GM20431 (cell line): ENCODE results near the gene TNFRSF8.

Experiments used
- in situ Hi-C: fragments of 300-500 bp; cut with MseI, MboI; formaldehyde crosslinking; loops from one replicate; pipeline ENCODE4 v1.15.0; 2020; ENCODE audit warnings: low sequenced_read_pairs; ENCODE audit not compliant: unreplicated experiment

Gene TNFRSF8

GRCh38 chr1:12082988-12083387 lies 19.9 kb downstream of the TNFRSF8 start:
- in situ Hi-C loops: no loop called here

- in situ Hi-C loops: no loop called here
Observed at GRCh38 chr1:12083766-12084165, 20.7 kb downstream of the TNFRSF8 start.

- in situ Hi-C loops: no loop called here
Observed at GRCh38 chr1:12085643-12086260, 22.6 kb downstream of the TNFRSF8 start.

GRCh38 chr1:12087797-12088314 lies 24.8 kb downstream of the TNFRSF8 start:
- in situ Hi-C loops: no loop called here

- in situ Hi-C loops: no loop called here
Observed at GRCh38 chr1:12088607-12089006, 25.5 kb downstream of the TNFRSF8 start.

GRCh38 chr1:12090326-12090725 lies 27.2 kb downstream of the TNFRSF8 start:
- in situ Hi-C loops: no loop called here

- in situ Hi-C loops: no loop called here
Observed at GRCh38 chr1:12091191-12091590, 28.1 kb downstream of the TNFRSF8 start.

GRCh38 chr1:12094180-12094579 lies 31.1 kb downstream of the TNFRSF8 start:
- in situ Hi-C loops: no loop called here

GRCh38 chr1:12095452-12096263 lies 32.6 kb downstream of the TNFRSF8 start:
- in situ Hi-C loops: no loop called here

GRCh38 chr1:12096615-12097014 lies 33.5 kb downstream of the TNFRSF8 start:
- in situ Hi-C loops: no loop called here

GRCh38 chr1:12097321-12097720 lies 34.2 kb downstream of the TNFRSF8 start:
- in situ Hi-C loops: no loop called here

GRCh38 chr1:12098786-12099185 lies 35.7 kb downstream of the TNFRSF8 start:
- in situ Hi-C loops: no loop called here

GRCh38 chr1:12099610-12100009 lies 36.5 kb downstream of the TNFRSF8 start:
- in situ Hi-C loops: loop anchor here (25.0 kb wide), 1 partner anchor 513 kb away; the partner anchor contains the start of gene DHRS3

- in situ Hi-C loops: loop anchor here (25.0 kb wide), 1 partner anchor 512 kb away; the partner anchor contains the start of gene DHRS3
Observed at GRCh38 chr1:12100071-12100470, 37.0 kb downstream of the TNFRSF8 start.

- in situ Hi-C loops: loop anchor here (25.0 kb wide), 1 partner anchor 511 kb away; the partner anchor contains the start of gene DHRS3
Observed at GRCh38 chr1:12101120-12101519, 38.0 kb downstream of the TNFRSF8 start.

GRCh38 chr1:12102066-12102465 lies 39.0 kb downstream of the TNFRSF8 start:
- in situ Hi-C loops: loop anchor here (25.0 kb wide), 1 partner anchor 510 kb away; the partner anchor contains the start of gene DHRS3

- in situ Hi-C loops: loop anchor here (25.0 kb wide), 1 partner anchor 508 kb away; the partner anchor contains the start of gene DHRS3
Observed at GRCh38 chr1:12104417-12104816, 41.3 kb downstream of the TNFRSF8 start.

GRCh38 chr1:12106153-12106552 lies 43.0 kb downstream of the TNFRSF8 start:
- in situ Hi-C loops: loop anchor here (25.0 kb wide), 1 partner anchor 506 kb away; the partner anchor contains the start of gene DHRS3

- in situ Hi-C loops: loop anchor here (25.0 kb wide), 1 partner anchor 505 kb away; the partner anchor contains the start of gene DHRS3
Observed at GRCh38 chr1:12106861-12107260, 43.8 kb downstream of the TNFRSF8 start.

GRCh38 chr1:12107718-12108117 lies 44.6 kb downstream of the TNFRSF8 start:
- in situ Hi-C loops: loop anchor here (25.0 kb wide), 1 partner anchor 505 kb away; the partner anchor contains the start of gene DHRS3

GRCh38 chr1:12109901-12110300 lies 46.8 kb downstream of the TNFRSF8 start:
- in situ Hi-C loops: loop anchor here (25.0 kb wide), 1 partner anchor 502 kb away; the partner anchor contains the start of gene DHRS3
